SK-N-SH treated with all-trans-retinoic acid at 6 μM for 48 hours (cell line): Measurements from ENCODE around the gene DOLK.

Source experiments
- BACH2 ChIP-seq: fragments of 250-450 bp; sonication (Bioruptor Pico); IDR thresholded peaks from 2 replicates; pipeline ENCODE4 v1.9.0; 2021; ENCODE audit warnings: mild to moderate bottlenecking, borderline replicate concordance
- CSDC2 ChIP-seq: fragments of 250-450 bp; sonication (Bioruptor Pico); IDR thresholded peaks from 2 replicates; pipeline ENCODE4 v1.5.0; 2020; ENCODE audit warnings: mild to moderate bottlenecking, moderate library complexity
- SNAI2 ChIP-seq: fragments of 250-450 bp; sonication (Bioruptor Pico); IDR thresholded peaks from 2 replicates; pipeline ENCODE4 v1.5.0; 2020; ENCODE audit warnings: mild to moderate bottlenecking, moderate library complexity
- ZFP30 ChIP-seq: fragments of 450-650 bp; formaldehyde crosslinking; IDR thresholded peaks from 2 replicates; pipeline ENCODE4 v1.5.0; 2022; ENCODE audit warnings: mild to moderate bottlenecking, moderate library complexity
- ZNF8 ChIP-seq: fragments of 450-650 bp; formaldehyde crosslinking; IDR thresholded peaks from 2 replicates; pipeline ENCODE4 v1.5.0; 2020; ENCODE audit warnings: mild to moderate bottlenecking, moderate library complexity
- TF ChIP-seq, protein P1 (sequence below): fragments of 250-450 bp; sonication (Bioruptor Pico); IDR thresholded peaks from 2 replicates; pipeline ENCODE4 v1.5.1; 2020; ENCODE audit warnings: low read depth, mild to moderate bottlenecking, moderate library complexity

GRCh38 chr9:128969491-128969890 is 22.1 kb upstream of the DOLK start:
- TF ChIP-seq ZFP30 (CRISPR knock-in tag), result no peak
- no peak for TF ChIP-seq SNAI2
- no peak for TF ChIP-seq BACH2 (CRISPR knock-in tag)
- no peak for TF ChIP-seq ZNF8 (CRISPR knock-in tag)
- TF ChIP-seq, protein P1, sequence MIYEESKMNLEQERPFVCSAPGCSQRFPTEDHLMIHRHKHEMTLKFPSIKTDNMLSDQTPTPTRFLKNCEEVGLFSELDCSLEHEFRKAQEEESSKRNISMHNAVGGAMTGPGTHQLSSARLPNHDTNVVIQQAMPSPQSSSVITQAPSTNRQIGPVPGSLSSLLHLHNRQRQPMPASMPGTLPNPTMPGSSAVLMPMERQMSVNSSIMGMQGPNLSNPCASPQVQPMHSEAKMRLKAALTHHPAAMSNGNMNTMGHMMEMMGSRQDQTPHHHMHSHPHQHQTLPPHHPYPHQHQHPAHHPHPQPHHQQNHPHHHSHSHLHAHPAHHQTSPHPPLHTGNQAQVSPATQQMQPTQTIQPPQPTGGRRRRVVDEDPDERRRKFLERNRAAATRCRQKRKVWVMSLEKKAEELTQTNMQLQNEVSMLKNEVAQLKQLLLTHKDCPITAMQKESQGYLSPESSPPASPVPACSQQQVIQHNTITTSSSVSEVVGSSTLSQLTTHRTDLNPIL (CRISPR knock-in tag), result no peak
- no peak for TF ChIP-seq CSDC2 (CRISPR knock-in tag)
